Measurements from ENCODE around the gene DYNLRB2. TPM values are rescaled to one million over a fixed set of nuclear protein-coding genes. Genes with fewer than 3 reads are reported as not detected.
A peak's percentile ranks its signal among the peaks of the same experiment; 100 is the strongest.

DYNLRB2 gene
- total and polyA plus RNA-seq, 9 of the 15 experiments (the other 6 are each of a cell fraction or from before 2014, with no cell fraction given) = not detected

DNA sequence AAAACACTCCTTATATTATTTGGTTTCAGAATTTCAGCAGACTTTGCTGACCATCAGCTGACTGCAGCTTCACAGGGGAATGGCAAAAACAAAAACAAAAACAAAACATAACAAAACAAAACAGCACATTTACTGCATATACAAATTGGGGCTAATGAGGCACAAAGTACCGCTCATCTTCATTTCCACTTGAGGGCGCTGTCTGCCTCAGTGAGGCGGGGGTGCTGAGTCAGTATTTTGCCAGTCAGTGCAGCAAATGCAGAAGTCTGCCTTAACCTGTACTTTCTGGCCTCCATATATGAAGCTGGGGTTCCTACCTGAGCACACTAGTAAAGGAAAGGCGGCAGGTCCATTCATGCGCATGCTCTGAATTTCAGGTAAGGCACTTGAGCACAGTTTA is 13.5 kb upstream of the DYNLRB2 start (continued):
- TF ChIP-seq, protein P1, sequence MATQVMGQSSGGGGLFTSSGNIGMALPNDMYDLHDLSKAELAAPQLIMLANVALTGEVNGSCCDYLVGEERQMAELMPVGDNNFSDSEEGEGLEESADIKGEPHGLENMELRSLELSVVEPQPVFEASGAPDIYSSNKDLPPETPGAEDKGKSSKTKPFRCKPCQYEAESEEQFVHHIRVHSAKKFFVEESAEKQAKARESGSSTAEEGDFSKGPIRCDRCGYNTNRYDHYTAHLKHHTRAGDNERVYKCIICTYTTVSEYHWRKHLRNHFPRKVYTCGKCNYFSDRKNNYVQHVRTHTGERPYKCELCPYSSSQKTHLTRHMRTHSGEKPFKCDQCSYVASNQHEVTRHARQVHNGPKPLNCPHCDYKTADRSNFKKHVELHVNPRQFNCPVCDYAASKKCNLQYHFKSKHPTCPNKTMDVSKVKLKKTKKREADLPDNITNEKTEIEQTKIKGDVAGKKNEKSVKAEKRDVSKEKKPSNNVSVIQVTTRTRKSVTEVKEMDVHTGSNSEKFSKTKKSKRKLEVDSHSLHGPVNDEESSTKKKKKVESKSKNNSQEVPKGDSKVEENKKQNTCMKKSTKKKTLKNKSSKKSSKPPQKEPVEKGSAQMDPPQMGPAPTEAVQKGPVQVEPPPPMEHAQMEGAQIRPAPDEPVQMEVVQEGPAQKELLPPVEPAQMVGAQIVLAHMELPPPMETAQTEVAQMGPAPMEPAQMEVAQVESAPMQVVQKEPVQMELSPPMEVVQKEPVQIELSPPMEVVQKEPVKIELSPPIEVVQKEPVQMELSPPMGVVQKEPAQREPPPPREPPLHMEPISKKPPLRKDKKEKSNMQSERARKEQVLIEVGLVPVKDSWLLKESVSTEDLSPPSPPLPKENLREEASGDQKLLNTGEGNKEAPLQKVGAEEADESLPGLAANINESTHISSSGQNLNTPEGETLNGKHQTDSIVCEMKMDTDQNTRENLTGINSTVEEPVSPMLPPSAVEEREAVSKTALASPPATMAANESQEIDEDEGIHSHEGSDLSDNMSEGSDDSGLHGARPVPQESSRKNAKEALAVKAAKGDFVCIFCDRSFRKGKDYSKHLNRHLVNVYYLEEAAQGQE (IDR thresholded peaks at IDR 0.05; ENCODE audit: borderline replicate concordance) = peak; percentile 55; the same call in 1 of the 2 replicates
- TF ChIP-seq, protein P1 (CRISPR knock-in tag; IDR thresholded peaks at IDR 0.05; ENCODE audit: low read depth) = no peak
- TF ChIP-seq ARID1B (IDR thresholded peaks at IDR 0.05) = no peak
- no peak for TF ChIP-seq CBFB (CRISPR knock-in tag; IDR thresholded peaks at IDR 0.05)
- TF ChIP-seq RCOR1 (IDR thresholded peaks at IDR 0.05; ENCODE audit: borderline replicate concordance in 1 of 2, low read depth in 2 of 2, low read length in 2 of 2) = no peak
- TF ChIP-seq CBX2 (IDR thresholded peaks at IDR 0.05; ENCODE audit: insufficient read depth, low read length, poor library complexity, severe bottlenecking) = no peak
- TF ChIP-seq KLF13 (tag; IDR thresholded peaks at IDR 0.05; ENCODE audit: borderline replicate concordance, low read depth) = no peak
- no peak for TF ChIP-seq ARNT (IDR thresholded peaks at IDR 0.05)
- TF ChIP-seq DMBX1 (CRISPR knock-in tag; IDR thresholded peaks at IDR 0.05; ENCODE audit: borderline replicate concordance) = no peak
- TF ChIP-seq SPI1 (IDR thresholded peaks at IDR 0.05; ENCODE audit: borderline replicate concordance, low read depth, low read length) = 0 out of 2 replicates have a peak, but pooled peaks have one; percentile 43
- no peak for TF ChIP-seq NR4A1 (CRISPR knock-in tag; IDR thresholded peaks at IDR 0.05)
- TF ChIP-seq NR4A1 (tag; IDR thresholded peaks at IDR 0.05) = no peak
- TF ChIP-seq, protein P2, sequence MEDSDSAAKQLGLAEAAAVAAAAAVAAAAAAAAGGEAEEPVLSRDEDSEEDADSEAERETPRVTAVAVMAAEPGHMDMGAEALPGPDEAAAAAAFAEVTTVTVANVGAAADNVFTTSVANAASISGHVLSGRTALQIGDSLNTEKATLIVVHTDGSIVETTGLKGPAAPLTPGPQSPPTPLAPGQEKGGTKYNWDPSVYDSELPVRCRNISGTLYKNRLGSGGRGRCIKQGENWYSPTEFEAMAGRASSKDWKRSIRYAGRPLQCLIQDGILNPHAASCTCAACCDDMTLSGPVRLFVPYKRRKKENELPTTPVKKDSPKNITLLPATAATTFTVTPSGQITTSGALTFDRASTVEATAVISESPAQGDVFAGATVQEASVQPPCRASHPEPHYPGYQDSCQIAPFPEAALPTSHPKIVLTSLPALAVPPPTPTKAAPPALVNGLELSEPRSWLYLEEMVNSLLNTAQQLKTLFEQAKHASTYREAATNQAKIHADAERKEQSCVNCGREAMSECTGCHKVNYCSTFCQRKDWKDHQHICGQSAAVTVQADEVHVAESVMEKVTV (CRISPR knock-in tag; IDR thresholded peaks at IDR 0.05) = peak; percentile 51; the same call in 1 of the 2 replicates
- TF ChIP-seq, protein P3, sequence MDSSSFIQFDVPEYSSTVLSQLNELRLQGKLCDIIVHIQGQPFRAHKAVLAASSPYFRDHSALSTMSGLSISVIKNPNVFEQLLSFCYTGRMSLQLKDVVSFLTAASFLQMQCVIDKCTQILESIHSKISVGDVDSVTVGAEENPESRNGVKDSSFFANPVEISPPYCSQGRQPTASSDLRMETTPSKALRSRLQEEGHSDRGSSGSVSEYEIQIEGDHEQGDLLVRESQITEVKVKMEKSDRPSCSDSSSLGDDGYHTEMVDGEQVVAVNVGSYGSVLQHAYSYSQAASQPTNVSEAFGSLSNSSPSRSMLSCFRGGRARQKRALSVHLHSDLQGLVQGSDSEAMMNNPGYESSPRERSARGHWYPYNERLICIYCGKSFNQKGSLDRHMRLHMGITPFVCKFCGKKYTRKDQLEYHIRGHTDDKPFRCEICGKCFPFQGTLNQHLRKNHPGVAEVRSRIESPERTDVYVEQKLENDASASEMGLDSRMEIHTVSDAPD (CRISPR knock-in tag; IDR thresholded peaks at IDR 0.05) = no peak
- no peak for TF ChIP-seq CHD1 (IDR thresholded peaks at IDR 0.05; ENCODE audit: low read length)
